HAP-1 (cell line): ENCODE data around the gene LRRC61.
"Not testable (repeated sequence)": the region's sequence is repeated elsewhere in the genome, so short reads cannot be mapped to it uniquely, and the experiment has no call there.

Experiments
- DNase-seq, 2 experiments: peaks; one replicate each; pipeline ENCODE4 v3.0.0-alpha.2; 2016 to 2020; ENCODE audit warnings: low spot score in 2 of 2
- H3K27me3 ChIP-seq: fragments of 250-450 bp; sonication (Bioruptor Pico); 2 replicates; pipeline ENCODE4 v1.5.1; 2020; ENCODE audit warnings: low read depth, mild to moderate bottlenecking, moderate library complexity
- H3K36me3 ChIP-seq: fragments of 250-450 bp; sonication (Bioruptor Pico); replicated peaks from 2 replicates; pipeline ENCODE4 v1.5.1; 2020; ENCODE audit warnings: mild to moderate bottlenecking
- H3K4me1 ChIP-seq: fragments of 250-450 bp; sonication (Bioruptor Pico); 2 replicates; pipeline ENCODE4 v1.5.1; 2020; ENCODE audit warnings: mild to moderate bottlenecking
- H3K4me3 ChIP-seq: fragments of 250-450 bp; sonication (Bioruptor Pico); 2 replicates; pipeline ENCODE4 v1.5.1; 2020; ENCODE audit warnings: mild to moderate bottlenecking, moderate library complexity
- H3K9me3 ChIP-seq: fragments of 250-450 bp; sonication (Bioruptor Pico); 2 replicates; pipeline ENCODE4 v1.5.1; 2020; ENCODE audit warnings: mild to moderate bottlenecking, moderate library complexity
- in situ Hi-C: fragments of 300-500 bp; cut with MboI; formaldehyde crosslinking; loops from 3 replicates; pipeline ENCODE4 v1.14.3; 2020; ENCODE audit warnings: low sequenced_read_pairs, inconsistent platforms, mixed read lengths

LRRC61 gene, protein sequence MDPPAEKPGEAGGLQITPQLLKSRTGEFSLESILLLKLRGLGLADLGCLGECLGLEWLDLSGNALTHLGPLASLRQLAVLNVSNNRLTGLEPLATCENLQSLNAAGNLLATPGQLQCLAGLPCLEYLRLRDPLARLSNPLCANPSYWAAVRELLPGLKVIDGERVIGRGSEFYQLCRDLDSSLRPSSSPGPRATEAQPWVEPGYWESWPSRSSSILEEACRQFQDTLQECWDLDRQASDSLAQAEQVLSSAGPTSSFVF

DNA sequence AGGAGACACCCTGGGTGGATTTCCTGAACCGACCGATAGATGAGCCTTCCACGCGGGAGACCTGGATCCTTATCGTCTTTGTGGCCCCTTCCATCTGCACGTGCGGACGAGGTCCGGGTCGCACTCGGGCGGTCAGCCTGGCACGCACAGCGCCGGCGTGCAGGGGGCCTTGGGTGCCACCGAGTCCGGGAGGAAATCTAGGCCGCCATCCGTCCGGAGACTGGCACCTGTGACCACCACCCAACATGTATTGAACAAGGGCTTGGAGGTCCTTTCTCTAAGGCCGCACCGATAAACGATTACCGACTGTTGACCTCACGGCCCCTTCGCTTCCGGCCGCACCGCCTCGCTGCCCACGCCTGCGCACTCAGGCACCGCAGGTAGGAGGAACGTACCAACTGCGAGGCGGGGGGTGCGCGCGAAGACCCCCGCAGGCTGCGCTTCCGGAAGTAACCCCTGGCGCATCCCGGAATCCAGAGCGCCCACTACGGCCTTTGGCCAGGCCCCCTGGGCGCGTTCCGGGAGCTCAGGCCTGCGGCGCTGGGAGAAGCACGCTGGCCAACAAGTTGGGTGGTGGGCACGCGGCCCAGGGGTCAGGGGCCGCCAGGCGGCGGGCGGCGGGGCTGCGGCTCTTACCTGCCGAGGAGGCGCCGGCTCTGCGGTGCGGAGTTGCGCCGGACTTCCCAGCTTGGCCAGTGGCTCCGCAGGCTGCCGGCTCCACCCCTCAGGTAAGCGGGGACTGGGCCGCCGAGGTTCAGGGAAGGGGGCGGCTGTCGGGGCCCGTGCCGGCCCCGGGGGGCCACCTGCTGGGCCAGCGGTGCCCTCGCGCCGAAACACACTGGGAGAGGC, at the start of gene LRRC61, which contains the start of gene ACTR3C:
LRRC61 (plus strand) TSS at position 523 of the 849 bp plus-strand sequence. CDS start 13,507 bp downstream, outside the sequence.
ACTR3C (minus strand) TSS at position 713 of the 849 bp plus-strand sequence. CDS start 28,249 bp downstream, outside the sequence.
- no peaks in the 10 kb centered on the region for H3K27me3 ChIP-seq
- H3K4me3 ChIP-seq = no peak within 1 kb of the TSS
- no peaks in the 10 kb centered on the region for H3K36me3 ChIP-seq
- DNase-seq = no peak
- no peaks in the 10 kb centered on the region for H3K4me1 ChIP-seq
- in situ Hi-C loops = no loop called here
- H3K9me3 ChIP-seq = no peaks in the 10 kb centered on the region

DNA sequence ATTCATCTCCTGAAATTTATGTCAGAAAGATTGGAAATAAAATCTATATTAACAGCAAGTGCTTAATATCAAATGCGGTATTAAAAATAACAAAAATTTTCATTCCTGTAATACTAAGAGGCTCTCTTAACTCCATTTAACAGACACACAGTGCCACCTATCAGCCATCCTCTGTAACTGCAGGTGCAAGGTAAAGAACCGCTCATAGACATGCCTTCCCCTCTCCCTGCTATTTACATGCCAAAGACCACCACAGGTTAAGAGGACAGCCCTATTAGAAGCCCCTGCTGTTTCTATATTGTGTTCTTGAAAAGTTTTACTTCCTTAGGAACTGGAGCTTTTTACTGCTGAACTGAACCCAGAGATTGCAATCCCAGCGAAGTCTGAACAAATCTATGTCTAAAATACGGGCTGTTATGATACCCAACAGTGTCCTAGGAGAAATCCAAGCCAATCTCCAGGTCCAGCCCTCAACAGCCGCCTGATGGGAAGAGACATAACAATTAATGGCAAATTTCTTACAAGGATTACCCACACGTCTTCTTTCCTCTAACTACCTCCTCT, 46.9 kb upstream of the LRRC61 start:
- in situ Hi-C loops = loop anchor here (25.0 kb wide), 1 partner anchor 136 kb away; a partner anchor contains a TSS

DNA sequence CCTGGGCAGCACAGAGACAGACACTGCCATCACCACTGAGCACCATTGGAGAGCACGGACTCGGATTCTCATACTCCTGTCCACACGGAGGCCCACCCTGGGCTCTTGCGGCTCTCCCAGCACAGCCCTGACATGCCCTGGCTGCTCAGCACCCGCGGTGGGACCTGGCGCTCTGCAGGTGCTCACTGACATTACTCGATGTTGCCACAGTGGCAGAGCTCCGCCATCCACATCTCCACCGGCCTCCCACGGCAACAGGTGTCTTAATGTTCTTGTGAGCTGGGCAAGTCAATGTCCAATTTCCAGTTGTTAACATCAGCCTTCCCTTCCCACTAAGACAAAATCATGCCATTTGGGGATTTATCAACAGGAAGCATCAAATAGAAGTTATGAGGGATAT, 44.8 kb upstream of the LRRC61 start:
- in situ Hi-C loops = loop anchor here (25.0 kb wide), 1 partner anchor 134 kb away; a partner anchor contains a TSS
- H3K27me3 ChIP-seq, H3K36me3 ChIP-seq, DNase-seq, H3K9me3 ChIP-seq, H3K4me1 ChIP-seq, H3K4me3 ChIP-seq: not testable (repeated sequence)

More for the DNA sequence above, 46.9 kb upstream of the LRRC61 start:
- H3K4me3 ChIP-seq, H3K27me3 ChIP-seq, H3K4me1 ChIP-seq, H3K9me3 ChIP-seq, H3K36me3 ChIP-seq: not testable (repeated sequence)
- peak; percentile 17 to 32 for DNase-seq

DNA sequence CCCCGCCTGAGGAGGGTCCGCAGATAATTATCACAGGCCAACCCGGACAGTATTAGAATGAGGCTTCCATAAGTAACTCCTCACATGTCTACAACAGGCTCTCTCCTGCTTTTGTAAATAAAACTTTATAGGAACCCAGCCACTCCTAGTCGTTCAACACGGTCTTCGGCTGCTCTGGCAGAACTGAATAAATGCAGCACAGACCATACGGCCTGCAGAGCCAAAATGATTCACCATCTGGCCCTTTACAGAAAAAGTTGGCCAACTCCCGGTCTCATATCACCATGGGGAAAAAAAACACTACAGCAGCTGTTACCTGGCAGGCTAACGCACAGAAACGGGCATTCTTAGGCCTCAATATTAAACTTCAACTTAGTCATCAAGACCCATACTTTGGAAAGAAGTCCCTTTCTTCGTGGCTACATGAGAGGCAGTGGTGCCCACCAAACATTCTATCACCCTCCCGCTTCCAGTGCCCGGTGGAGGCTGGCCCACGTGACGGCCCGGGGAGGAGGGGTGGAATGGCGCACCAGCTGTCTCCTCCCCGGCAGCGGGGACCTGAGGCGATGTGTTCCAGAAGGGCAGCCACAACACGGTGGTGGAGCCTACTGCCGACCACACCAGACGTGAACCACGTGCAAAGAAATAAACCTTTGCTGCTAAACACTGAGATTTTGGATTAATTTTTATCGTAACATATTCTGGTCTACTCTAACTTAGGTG, 41.3 kb upstream of the LRRC61 start:
- H3K4me3 ChIP-seq, DNase-seq, H3K9me3 ChIP-seq, H3K4me1 ChIP-seq, H3K36me3 ChIP-seq, H3K27me3 ChIP-seq: not testable (repeated sequence)
- in situ Hi-C loops = loop anchor here (25.0 kb wide), 1 partner anchor 130 kb away; a partner anchor contains a TSS

DNA sequence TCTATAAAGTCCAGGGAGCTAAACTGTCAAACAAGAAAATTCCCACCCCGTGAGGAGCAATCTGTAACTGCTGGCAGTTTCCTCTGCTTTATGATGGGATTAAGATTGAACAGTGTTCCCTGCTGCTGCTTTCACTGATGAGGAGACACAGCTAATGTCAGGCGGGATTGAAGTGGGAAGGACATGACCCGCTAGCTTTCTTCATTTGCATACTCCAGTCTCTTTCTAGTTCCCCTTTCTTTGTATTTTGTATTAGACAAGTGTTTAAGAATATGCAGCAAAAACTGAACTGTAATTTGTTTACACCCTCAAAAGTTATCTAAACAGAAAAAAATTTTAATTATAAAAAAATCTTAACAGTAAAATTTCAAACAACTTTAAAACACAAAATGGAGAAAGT, 40.0 kb upstream of the LRRC61 start:
- in situ Hi-C loops = loop anchor here (25.0 kb wide), 1 partner anchor 129 kb away; a partner anchor contains a TSS

DNA sequence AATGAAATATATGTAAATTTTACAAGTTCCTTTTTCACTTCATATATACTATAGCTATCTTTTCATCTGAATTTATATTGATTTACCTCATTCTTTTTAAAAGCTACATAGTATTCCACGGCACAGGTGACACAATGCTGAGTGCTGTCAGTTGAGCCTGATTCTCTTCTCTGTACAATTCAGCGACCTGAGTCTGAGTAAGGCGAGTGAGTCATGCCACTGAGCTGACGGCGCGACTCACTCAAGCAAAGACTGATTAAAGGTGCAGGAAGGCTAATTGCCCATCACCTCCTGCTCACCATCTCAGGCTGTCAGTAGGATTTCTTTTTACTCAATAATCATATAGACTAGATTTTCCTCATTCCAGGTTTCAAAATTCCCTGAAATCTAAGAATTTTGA, 39.5 kb upstream of the LRRC61 start:
- not testable (repeated sequence) for H3K36me3 ChIP-seq, H3K4me3 ChIP-seq, H3K4me1 ChIP-seq, DNase-seq, H3K27me3 ChIP-seq, H3K9me3 ChIP-seq
- in situ Hi-C loops = loop anchor here (25.0 kb wide), 1 partner anchor 129 kb away; a partner anchor contains a TSS

More for the DNA sequence above, 40.0 kb upstream of the LRRC61 start:
- H3K9me3 ChIP-seq, H3K36me3 ChIP-seq, H3K27me3 ChIP-seq, DNase-seq, H3K4me1 ChIP-seq, H3K4me3 ChIP-seq: not testable (repeated sequence)

DNA sequence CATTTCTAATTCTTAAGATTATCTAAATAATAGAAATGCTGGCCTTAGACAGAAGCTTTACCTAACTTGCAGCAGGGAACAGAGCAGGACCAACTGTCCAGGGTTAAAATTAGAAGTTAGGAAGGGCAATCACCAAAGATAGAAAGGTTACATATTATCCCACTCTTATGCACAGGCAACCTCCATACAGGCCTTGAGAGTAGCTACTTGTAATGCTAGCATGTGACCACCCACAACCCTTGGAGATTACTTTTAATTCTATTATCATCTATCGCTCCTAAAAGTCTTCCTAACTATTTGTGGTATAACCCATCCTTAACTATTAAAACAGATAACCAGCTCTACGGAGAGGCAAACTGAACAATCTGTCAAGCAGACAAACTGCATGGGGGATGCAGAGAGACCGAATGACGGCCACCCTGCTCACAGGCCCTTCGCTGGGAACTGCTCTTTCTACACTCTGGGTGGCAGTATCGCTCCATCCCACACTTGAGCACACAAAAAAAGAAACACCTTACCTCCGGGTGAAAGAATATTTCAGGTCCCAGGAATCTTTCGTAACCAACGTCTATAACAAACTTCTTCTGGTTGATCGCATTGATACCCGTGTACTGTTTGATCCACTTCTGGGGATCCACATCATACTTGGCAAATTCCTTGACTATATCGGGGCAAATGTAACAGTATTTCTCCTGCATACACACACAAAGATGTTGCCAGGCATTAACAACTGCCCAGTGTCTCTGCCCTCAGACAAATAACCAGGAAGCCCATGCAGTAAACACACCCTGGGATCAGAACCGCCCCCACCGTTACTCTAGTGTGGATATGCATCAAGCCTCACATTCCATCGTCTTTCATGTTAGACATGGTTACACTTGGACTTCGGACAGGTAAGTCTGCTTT, 37.1 kb upstream of the LRRC61 start:
- peak in 1 of 2 experiments; percentile 14 for DNase-seq
- not testable (repeated sequence) for H3K27me3 ChIP-seq, H3K4me1 ChIP-seq, H3K36me3 ChIP-seq, H3K9me3 ChIP-seq, H3K4me3 ChIP-seq
- in situ Hi-C loops = loop anchor here (25.0 kb wide), 1 partner anchor 126 kb away; a partner anchor contains a TSS

DNA sequence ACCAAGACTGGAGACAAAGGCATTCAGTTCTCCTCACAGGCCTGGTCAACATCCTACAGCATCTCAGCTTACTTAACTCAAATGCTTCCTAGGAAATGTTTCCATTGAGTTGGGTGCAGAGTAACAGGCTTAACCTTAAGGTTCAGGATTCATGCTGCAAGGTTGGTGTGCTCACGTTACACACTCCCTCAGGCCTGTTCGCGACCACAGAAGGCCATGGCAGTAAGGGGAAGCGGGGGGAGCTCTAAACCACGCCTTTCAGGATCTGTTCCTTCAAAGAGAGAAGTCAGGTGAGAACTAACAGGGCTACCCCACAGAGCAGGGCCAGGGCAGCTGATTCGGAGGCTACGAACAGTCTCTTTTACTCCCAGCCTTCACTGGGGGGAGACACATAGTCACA, 35.3 kb upstream of the LRRC61 start:
- in situ Hi-C loops = loop anchor here (25.0 kb wide), 1 partner anchor 124 kb away; a partner anchor contains a TSS

DNA sequence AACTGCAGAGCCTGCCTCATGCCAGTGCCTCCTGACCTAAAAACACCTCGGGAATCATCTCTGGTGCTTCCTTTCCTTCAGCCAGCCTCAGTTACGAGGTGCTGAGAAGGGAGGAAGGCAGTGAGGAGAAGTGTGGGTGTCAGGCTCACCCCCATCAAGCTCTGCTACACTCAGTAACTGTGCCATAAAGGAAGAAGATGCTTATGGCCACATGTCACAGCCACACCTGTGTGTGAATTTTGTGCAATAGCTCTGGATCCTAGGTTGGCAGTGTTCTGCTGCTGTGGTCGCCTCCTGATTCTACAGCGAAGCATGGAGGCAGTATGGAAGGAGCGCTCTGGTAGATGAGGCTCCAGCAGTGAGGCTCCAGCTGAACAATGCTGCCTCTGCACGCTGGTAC, 34.3 kb upstream of the LRRC61 start:
- H3K36me3 ChIP-seq, H3K4me1 ChIP-seq, DNase-seq, H3K9me3 ChIP-seq, H3K4me3 ChIP-seq, H3K27me3 ChIP-seq: not testable (repeated sequence)
- in situ Hi-C loops = loop anchor here (25.0 kb wide), 1 partner anchor 123 kb away; a partner anchor contains a TSS

More for the DNA sequence above, 35.3 kb upstream of the LRRC61 start:
- DNase-seq, H3K9me3 ChIP-seq, H3K4me1 ChIP-seq, H3K36me3 ChIP-seq, H3K4me3 ChIP-seq, H3K27me3 ChIP-seq: not testable (repeated sequence)

DNA sequence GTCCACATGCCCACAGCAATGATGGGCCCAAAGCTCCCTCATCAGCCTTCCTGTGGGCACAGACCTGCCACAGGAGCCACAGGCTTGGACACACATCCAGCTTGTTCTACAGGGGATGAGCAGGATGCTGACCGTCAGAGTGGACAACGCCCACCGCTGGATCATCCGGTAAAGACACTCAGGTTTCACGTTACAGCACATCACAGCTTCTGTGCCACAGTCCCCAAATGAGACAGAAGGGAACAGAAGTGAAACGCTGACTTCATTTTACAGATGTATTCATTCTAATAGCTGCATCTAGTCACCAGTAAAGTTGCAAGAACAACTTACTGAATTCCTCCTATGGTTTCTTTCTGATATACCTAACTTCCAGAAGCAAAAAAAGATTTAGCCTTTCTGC, 32.8 kb upstream of the LRRC61 start:
- in situ Hi-C loops = loop anchor here (25.0 kb wide), 1 partner anchor 122 kb away; a partner anchor contains a TSS
- not testable (repeated sequence) for H3K4me3 ChIP-seq, H3K27me3 ChIP-seq, H3K36me3 ChIP-seq, DNase-seq, H3K9me3 ChIP-seq, H3K4me1 ChIP-seq

DNA sequence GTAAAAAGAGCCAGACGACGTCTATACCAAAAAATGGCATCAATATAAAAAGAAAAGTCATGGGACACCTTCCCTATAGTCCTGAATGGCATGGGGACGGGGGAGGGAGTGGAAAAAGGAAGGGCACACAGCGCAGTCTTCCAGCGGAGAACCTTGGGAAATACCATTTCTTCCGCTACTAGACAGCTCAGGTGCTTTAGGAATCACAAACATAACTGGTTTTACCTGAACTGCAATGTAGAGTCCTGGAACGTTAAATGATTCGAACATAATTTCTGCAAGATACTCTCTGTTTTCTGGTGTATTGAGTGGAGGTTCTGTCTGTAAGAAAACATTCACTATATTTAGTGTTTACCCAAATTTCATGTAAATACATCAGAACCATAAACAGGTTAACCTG, 28.1 kb upstream of the LRRC61 start:
- in situ Hi-C loops = loop anchor here (25.0 kb wide), 1 partner anchor 117 kb away; a partner anchor contains a TSS
- not testable (repeated sequence) for H3K9me3 ChIP-seq, DNase-seq, H3K4me3 ChIP-seq, H3K36me3 ChIP-seq, H3K4me1 ChIP-seq, H3K27me3 ChIP-seq

DNA sequence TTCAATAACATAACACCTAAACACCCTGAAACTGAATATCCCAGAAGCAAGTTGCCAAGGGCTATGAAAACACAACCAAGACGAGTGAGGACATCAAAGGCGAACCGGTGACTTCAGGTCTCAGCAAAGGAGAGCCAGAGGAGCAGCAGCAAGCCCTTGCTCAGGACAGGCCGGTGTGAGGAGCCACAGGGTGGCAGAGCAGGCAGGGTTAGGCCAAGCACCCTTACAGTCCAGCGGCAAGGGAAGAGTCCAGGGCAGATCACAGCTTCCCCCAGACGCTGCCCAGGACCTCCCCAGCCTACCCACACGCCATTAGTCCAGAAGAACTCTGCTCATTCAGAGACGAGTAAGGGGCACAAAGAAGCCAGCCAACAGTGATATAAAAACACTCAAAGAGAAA, 27.5 kb upstream of the LRRC61 start:
- H3K9me3 ChIP-seq, H3K27me3 ChIP-seq, H3K36me3 ChIP-seq, DNase-seq, H3K4me3 ChIP-seq, H3K4me1 ChIP-seq: not testable (repeated sequence)
- in situ Hi-C loops = loop anchor here (25.0 kb wide), 1 partner anchor 117 kb away; a partner anchor contains a TSS
